ENCODE results near the gene RASSF7. TPM values are rescaled to one million over a fixed set of nuclear protein-coding genes. Genes with fewer than 3 reads are reported as not detected.
A peak's percentile ranks its signal among the peaks of the same experiment; 100 is the strongest.

Gene RASSF7
- total and polyA plus RNA-seq, 10 of the 15 experiments (the other 5 are each of a cell fraction or from before 2014, with no cell fraction given), result 0.39 to 29.7 (median 13.2) TPM

DNA sequence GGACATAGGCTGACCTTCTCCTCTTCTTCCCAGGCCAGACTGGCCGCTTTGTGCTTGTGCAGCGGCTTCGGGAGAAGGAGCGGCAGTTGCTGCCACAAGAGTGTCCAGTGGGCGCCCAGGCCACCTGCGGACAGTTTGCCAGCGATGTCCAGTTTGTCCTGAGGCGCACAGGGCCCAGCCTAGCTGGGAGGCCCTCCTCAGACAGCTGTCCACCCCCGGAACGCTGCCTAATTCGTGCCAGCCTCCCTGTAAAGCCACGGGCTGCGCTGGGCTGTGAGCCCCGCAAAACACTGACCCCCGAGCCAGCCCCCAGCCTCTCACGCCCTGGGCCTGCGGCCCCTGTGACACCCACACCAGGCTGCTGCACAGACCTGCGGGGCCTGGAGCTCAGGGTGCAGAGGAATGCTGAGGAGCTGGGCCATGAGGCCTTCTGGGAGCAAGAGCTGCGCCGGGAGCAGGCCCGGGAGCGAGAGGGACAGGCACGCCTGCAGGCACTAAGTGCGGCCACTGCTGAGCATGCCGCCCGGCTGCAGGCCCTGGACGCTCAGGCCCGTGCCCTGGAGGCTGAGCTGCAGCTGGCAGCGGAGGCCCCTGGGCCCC lies 1.4 kb downstream of the RASSF7 start:
- intact Hi-C loops (cut with micrococcal nuclease; ENCODE audit: unreplicated experiment), result no loop called here
- H3K27ac ChIP-seq (ENCODE audit: control insufficient read depth, insufficient read depth), result no peak overlapping the region
- FAIRE-seq (no peak), ATAC-seq (no peak), DNase-seq (ENCODE audit: low read depth, low spot score) (no peak)
- ChIA-PET RAD21 (ENCODE audit: unreplicated experiment) (interaction anchor here (0.8 kb wide), 1 partner anchor 164 kb away, joined by 3 read pairs; no protein-coding TSS in a partner anchor), CTCF (no interaction called here), POLR2A (interaction anchor here (1.1 kb wide), 1 partner anchor 164 kb away, joined by 4 read pairs; no protein-coding TSS in a partner anchor), SMC1A (ENCODE audit: uncharacterized antibody, unreplicated experiment) (no interaction called here)
- in situ Hi-C loops (cut with MboI), result no loop called here
- peak overlapping the region; percentile 85 for H3K4me2 ChIP-seq (ENCODE audit: control insufficient read depth, insufficient read depth)
- peaks cover 0 to 2% of the 10 kb centered on the region in 2 experiments; a peak in 2 of 4 replicates for H3K27me3 ChIP-seq (replicated peaks in 1 of 2; ENCODE audit: control insufficient read depth in 2 of 2, insufficient read depth in 2 of 2, low read length in 1 of 2)
- H3K4me3 ChIP-seq, result peak overlapping the region; percentile 89; the same call in 1 of the 2 replicates
- WGBS (ENCODE audit: insufficient coverage, insufficient replicate concordance, low lambda C conversion rate, missing lambda C conversion rate), result 91% methylated on average over 29 of the region's 29 CpGs
- no TSS peak for BruUV-seq (replicated peaks)
- no peak overlapping the region for H2AFZ ChIP-seq (ENCODE audit: control insufficient read depth, low read depth, low read length)
- peaks cover 8% of the 10 kb centered on the region for H3K4me1 ChIP-seq (ENCODE audit: control insufficient read depth, insufficient read depth, low read length)
- H3K9ac ChIP-seq (ENCODE audit: control insufficient read depth, insufficient read depth, low read length), result peak overlapping the region; percentile 51; the same call in 1 of the 2 replicates
- no peaks in the 10 kb centered on the region for H4K20me1 ChIP-seq (ENCODE audit: control insufficient read depth, insufficient read depth)
- H3K79me2 ChIP-seq (ENCODE audit: control insufficient read depth, insufficient read depth, low read length), result peaks cover 17% of the 10 kb centered on the region
- H3K36me3 ChIP-seq (ENCODE audit: control insufficient read depth in 2 of 2, insufficient read depth in 2 of 2, low read length in 1 of 2), result peaks cover 0 to 3% of the 10 kb centered on the region in 2 experiments; a peak in 1 of 4 replicates
- no peaks in the 10 kb centered on the region for H3K9me3 ChIP-seq (replicated peaks; ENCODE audit: control insufficient read depth, insufficient read depth, low read length)
- TF ChIP-seq SUZ12 (IDR thresholded peaks at IDR 0.05; ENCODE audit: unreplicated experiment) (no peak), CBFB (IDR thresholded peaks at IDR 0.05; ENCODE audit: low read depth) (no peak), ASH2L (IDR thresholded peaks at IDR 0.05; ENCODE audit: borderline replicate concordance, low read depth) (no peak), HDAC6 (IDR thresholded peaks at IDR 0.05; ENCODE audit: unreplicated experiment) (no peak), ETV6 (conservative IDR thresholded peaks at IDR 0.05 in 1 of 2, IDR thresholded peaks at IDR 0.05 in 1 of 2; ENCODE audit: borderline replicate concordance in 1 of 2, low read depth in 1 of 2) (no peak), ZNF217 (IDR thresholded peaks at IDR 0.05) (no peak), NFYA (IDR thresholded peaks at IDR 0.05; ENCODE audit: borderline replicate concordance, low read depth, low read length) (no peak), CHD2 (IDR thresholded peaks at IDR 0.05; ENCODE audit: borderline replicate concordance, low read depth, low read length) (no peak), GATAD2B (conservative IDR thresholded peaks at IDR 0.05; ENCODE audit: low read depth) (no peak), ZNF274 (IDR thresholded peaks at IDR 0.05; ENCODE audit: insufficient read depth, insufficient read length) (no peak), BCL11A (IDR thresholded peaks at IDR 0.05; ENCODE audit: low read depth, low read length) (no peak), TAF1 (IDR thresholded peaks at IDR 0.05; ENCODE audit: borderline replicate concordance, low read depth, low read length) (no peak)
- TF ChIP-seq, protein P1, sequence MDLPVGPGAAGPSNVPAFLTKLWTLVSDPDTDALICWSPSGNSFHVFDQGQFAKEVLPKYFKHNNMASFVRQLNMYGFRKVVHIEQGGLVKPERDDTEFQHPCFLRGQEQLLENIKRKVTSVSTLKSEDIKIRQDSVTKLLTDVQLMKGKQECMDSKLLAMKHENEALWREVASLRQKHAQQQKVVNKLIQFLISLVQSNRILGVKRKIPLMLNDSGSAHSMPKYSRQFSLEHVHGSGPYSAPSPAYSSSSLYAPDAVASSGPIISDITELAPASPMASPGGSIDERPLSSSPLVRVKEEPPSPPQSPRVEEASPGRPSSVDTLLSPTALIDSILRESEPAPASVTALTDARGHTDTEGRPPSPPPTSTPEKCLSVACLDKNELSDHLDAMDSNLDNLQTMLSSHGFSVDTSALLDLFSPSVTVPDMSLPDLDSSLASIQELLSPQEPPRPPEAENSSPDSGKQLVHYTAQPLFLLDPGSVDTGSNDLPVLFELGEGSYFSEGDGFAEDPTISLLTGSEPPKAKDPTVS (IDR thresholded peaks at IDR 0.05; ENCODE audit: low read depth, low read length), result no peak
- TF ChIP-seq, protein P2, sequence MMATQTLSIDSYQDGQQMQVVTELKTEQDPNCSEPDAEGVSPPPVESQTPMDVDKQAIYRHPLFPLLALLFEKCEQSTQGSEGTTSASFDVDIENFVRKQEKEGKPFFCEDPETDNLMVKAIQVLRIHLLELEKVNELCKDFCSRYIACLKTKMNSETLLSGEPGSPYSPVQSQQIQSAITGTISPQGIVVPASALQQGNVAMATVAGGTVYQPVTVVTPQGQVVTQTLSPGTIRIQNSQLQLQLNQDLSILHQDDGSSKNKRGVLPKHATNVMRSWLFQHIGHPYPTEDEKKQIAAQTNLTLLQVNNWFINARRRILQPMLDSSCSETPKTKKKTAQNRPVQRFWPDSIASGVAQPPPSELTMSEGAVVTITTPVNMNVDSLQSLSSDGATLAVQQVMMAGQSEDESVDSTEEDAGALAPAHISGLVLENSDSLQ (IDR thresholded peaks at IDR 0.05), result no peak
- TF ChIP-seq, protein P3, sequence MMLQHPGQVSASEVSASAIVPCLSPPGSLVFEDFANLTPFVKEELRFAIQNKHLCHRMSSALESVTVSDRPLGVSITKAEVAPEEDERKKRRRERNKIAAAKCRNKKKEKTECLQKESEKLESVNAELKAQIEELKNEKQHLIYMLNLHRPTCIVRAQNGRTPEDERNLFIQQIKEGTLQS (IDR thresholded peaks at IDR 0.05; ENCODE audit: borderline replicate concordance, extremely low read depth, low read depth, low read length), result no peak
- TF ChIP-seq, protein P4, sequence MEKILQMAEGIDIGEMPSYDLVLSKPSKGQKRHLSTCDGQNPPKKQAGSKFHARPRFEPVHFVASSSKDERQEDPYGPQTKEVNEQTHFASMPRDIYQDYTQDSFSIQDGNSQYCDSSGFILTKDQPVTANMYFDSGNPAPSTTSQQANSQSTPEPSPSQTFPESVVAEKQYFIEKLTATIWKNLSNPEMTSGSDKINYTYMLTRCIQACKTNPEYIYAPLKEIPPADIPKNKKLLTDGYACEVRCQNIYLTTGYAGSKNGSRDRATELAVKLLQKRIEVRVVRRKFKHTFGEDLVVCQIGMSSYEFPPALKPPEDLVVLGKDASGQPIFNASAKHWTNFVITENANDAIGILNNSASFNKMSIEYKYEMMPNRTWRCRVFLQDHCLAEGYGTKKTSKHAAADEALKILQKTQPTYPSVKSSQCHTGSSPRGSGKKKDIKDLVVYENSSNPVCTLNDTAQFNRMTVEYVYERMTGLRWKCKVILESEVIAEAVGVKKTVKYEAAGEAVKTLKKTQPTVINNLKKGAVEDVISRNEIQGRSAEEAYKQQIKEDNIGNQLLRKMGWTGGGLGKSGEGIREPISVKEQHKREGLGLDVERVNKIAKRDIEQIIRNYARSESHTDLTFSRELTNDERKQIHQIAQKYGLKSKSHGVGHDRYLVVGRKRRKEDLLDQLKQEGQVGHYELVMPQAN (conservative IDR thresholded peaks at IDR 0.05), result no peak

Data from GM12878 (cell line).